Right atrium auricular region (tissue), 2 donors: ENCODE measurements around the gene RHEB. TPM values are rescaled to one million over a fixed set of nuclear protein-coding genes. Genes with fewer than 3 reads are reported as not detected.

ENCODE experiments used
- DNase-seq: peaks from one replicate; pipeline ENCODE4 v3.0.0-alpha.2; 2019; ENCODE audit warnings: low spot score
- H3K27ac ChIP-seq, 2 donors: fragments of 200-600 bp; sonication (generic); 1 replicate in 1 of 2; 2 replicates in 1 of 2; pipeline ENCODE4 v1.5.1; 2016 to 2019
- H3K27me3 ChIP-seq, 2 donors: fragments of 200-600 bp; sonication (generic); one replicate each; pipeline versions ENCODE4 v1.5.1 to v1.6.0; 2017 to 2019
- H3K36me3 ChIP-seq: fragments of 200-600 bp; sonication (generic); one replicate; pipeline ENCODE4 v1.5.1; 2016
- H3K4me1 ChIP-seq, 2 donors: fragments of 200-600 bp; sonication (generic); one replicate each; pipeline versions ENCODE4 v1.5.1 to v1.6.0; 2017 to 2019
- H3K4me3 ChIP-seq, 2 donors: fragments of 200-600 bp; sonication (generic); 1 replicate in 1 of 2; 2 replicates in 1 of 2; pipeline ENCODE4 v1.5.1; 2017 to 2019; ENCODE audit warnings: mild to moderate bottlenecking in 1 of 2, moderate library complexity in 1 of 2
- H3K9me3 ChIP-seq, 2 donors: fragments of 200-600 bp; sonication (generic); one replicate each; pipeline ENCODE4 v1.5.1; 2019
- CTCF ChIP-seq, 2 donors: fragments of 200-600 bp; sonication (generic); IDR thresholded peaks; one replicate each; pipeline ENCODE4 v1.5.1; 2019; ENCODE audit warnings: antibody characterized with exemption in 2 of 2
- total RNA-seq, 2 donors: library from RNA; depleted of rRNA; stranded (reverse); fragments of >200 nt; gene quantifications; one replicate each; pipeline ENCODE4 v1.1.0, GENCODE V29; 2016

RHEB gene
- total RNA-seq, 2 donors from 2014 or later: 77.9 to 128 TPM

- no peak for DNase-seq
- no peaks in the 10 kb centered on the region for H3K36me3 ChIP-seq
- H3K27ac ChIP-seq: peak overlapping the region in 1 of 2 donors; percentile 73
- TF ChIP-seq CTCF (IDR thresholded peaks at IDR 0.05): no peak
- H3K9me3 ChIP-seq: no peaks in the 10 kb centered on the region
- H3K27me3 ChIP-seq: no peaks in the 10 kb centered on the region
- H3K4me3 ChIP-seq: no peak overlapping the region
- peaks cover 0 to 79% of the 10 kb centered on the region in 2 donors for H3K4me1 ChIP-seq
These were observed 7.7 kb downstream of the RHEB start for GRCh38 chr7:151511946-151512345.

GRCh38 chr7:151511270-151511669 lies 8.4 kb downstream of the RHEB start:
- no peak for TF ChIP-seq CTCF (IDR thresholded peaks at IDR 0.05)
- H3K27ac ChIP-seq: peak overlapping the region in 1 of 2 donors; percentile 73
- H3K4me1 ChIP-seq: peaks cover 0 to 81% of the 10 kb centered on the region in 2 donors

DNA sequence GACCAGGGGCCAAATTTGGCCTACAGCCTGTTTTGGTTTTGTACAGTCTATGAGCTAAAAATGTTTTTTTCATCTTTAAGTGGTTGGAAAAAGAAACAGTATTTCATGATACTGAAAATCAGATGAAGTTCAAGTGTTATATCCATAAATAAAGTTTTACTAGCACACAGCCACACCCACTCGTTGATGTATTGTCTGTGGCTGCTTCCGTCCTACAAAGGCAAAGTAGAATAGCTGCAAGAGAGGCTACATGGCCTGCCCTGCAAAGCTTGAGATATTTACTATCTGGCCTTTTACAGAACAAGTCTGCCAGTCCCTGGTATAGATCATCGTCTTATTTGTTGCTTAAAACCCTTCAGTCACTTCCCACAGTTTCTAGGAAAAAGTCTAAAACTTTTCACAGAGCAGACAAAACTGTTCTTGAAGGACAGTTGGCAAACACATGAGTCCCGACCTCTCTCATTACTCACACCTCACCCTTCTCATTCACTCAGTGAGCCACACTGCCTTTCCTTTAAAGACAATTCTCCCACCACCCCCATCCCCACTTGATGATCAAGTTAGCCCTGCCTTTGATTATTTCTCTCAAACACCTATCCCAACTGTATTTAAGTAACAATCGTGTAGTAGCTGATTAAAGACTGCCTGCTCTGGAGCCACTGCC lies 9.9 kb downstream of the RHEB start:
- peaks cover 0 to 69% of the 10 kb centered on the region in 2 donors for H3K4me1 ChIP-seq
- H3K27ac ChIP-seq: peak overlapping the region in 1 of 2 donors; percentile 73
- no peak for DNase-seq
- no peak overlapping the region for H3K4me3 ChIP-seq
- no peak for TF ChIP-seq CTCF (IDR thresholded peaks at IDR 0.05)
- no peaks in the 10 kb centered on the region for H3K9me3 ChIP-seq
- no peaks in the 10 kb centered on the region for H3K27me3 ChIP-seq
- H3K36me3 ChIP-seq: no peaks in the 10 kb centered on the region

More at GRCh38 chr7:151511270-151511669, 8.4 kb downstream of the RHEB start:
- Histone ChIP-seq H3K4me3 (no peak overlapping the region), H3K36me3 (no peaks in the 10 kb centered on the region), H3K9me3 (no peaks in the 10 kb centered on the region), H3K27me3 (no peaks in the 10 kb centered on the region)
- DNase-seq: no peak

DNA sequence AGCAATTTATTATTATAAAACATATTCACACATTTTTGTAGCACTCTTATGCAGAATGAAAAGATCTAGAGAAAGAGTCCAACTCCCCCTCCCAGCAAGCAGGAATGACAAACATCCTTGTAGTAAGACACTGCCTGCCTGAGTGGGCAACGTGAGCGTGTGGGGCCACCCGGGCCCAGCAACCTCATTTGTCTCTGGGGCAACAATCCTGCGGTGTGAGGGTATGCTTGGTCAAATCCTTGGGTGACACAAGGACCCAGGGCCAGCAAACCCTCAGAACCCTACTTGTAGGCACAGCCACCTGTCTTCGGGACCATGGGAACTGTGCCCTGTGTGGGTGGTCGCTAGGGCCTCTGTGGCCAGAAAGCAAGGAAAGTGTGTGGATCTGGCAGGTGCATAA lies 10.7 kb downstream of the RHEB start:
- Histone ChIP-seq H3K9me3 (no peaks in the 10 kb centered on the region), H3K4me1 (peaks cover 0 to 76% of the 10 kb centered on the region in 2 donors), H3K36me3 (no peaks in the 10 kb centered on the region), H3K27ac (peak overlapping the region in 1 of 2 donors; percentile 73), H3K27me3 (no peaks in the 10 kb centered on the region), H3K4me3 (no peak overlapping the region)
- TF ChIP-seq CTCF (IDR thresholded peaks at IDR 0.05): no peak
- DNase-seq: no peak

DNA sequence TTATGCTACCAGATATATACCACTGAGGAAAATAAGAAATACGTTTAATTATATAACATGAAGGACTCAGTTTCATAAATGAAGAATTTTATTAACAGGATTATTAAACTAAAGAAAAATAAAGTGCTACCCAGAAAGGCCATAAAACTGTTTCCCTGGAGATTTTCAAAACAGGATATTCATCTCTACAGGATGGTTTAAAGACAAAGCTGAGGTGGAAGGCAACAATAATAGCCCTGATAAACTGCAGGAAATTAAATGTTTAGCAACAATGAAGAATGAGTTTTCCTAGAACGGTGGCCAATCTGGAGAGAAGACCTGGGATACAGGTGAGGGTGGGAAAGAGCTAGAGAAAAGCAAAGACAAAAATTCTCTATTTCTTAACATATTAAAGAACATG lies 11.9 kb downstream of the RHEB start:
- Histone ChIP-seq H3K27ac (peak overlapping the region in 1 of 2 donors; percentile 73), H3K36me3 (no peaks in the 10 kb centered on the region), H3K27me3 (no peaks in the 10 kb centered on the region), H3K4me1 (peaks cover 0 to 77% of the 10 kb centered on the region in 2 donors), H3K9me3 (no peaks in the 10 kb centered on the region), H3K4me3 (no peak overlapping the region)
- no peak for TF ChIP-seq CTCF (IDR thresholded peaks at IDR 0.05)
- DNase-seq: no peak
